Measurements from ENCODE around the gene ZNF750. TPM values are rescaled to one million over a fixed set of nuclear protein-coding genes. Genes with fewer than 3 reads are reported as not detected.

ZNF750 gene
- total RNA-seq, 6 experiments from 2014 or later: not detected

- intact Hi-C loops (cut with DNase I): no loop called here
- peaks cover 0 to 14% (median 1%) of the 10 kb centered on the region in 4 donors for H3K36me3 ChIP-seq
- no peaks in the 10 kb centered on the region for H3K9me3 ChIP-seq
- TF ChIP-seq POLR2A (IDR thresholded peaks at IDR 0.05): no peak
- TF ChIP-seq, protein P1, sequence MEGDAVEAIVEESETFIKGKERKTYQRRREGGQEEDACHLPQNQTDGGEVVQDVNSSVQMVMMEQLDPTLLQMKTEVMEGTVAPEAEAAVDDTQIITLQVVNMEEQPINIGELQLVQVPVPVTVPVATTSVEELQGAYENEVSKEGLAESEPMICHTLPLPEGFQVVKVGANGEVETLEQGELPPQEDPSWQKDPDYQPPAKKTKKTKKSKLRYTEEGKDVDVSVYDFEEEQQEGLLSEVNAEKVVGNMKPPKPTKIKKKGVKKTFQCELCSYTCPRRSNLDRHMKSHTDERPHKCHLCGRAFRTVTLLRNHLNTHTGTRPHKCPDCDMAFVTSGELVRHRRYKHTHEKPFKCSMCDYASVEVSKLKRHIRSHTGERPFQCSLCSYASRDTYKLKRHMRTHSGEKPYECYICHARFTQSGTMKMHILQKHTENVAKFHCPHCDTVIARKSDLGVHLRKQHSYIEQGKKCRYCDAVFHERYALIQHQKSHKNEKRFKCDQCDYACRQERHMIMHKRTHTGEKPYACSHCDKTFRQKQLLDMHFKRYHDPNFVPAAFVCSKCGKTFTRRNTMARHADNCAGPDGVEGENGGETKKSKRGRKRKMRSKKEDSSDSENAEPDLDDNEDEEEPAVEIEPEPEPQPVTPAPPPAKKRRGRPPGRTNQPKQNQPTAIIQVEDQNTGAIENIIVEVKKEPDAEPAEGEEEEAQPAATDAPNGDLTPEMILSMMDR (IDR thresholded peaks at IDR 0.05): no peak
- ATAC-seq (no peak), DNase-seq (peak in 1 of 3 donors; percentile 41)
- H3K4me1 ChIP-seq: no peaks in the 10 kb centered on the region
- WGBS (ENCODE audit: insufficient coverage, low coverage, low lambda C conversion rate, missing lambda C conversion rate): 97% methylated on average over 8 of the region's 18 CpGs
- H3K27me3 ChIP-seq: no peaks in the 10 kb centered on the region
- H3K27ac ChIP-seq: no peak overlapping the region
- H3K4me3 ChIP-seq: no peak overlapping the region
Observed at GRCh38 chr17:82867763-82868325, 28.0 kb upstream of the ZNF750 start.

DNA sequence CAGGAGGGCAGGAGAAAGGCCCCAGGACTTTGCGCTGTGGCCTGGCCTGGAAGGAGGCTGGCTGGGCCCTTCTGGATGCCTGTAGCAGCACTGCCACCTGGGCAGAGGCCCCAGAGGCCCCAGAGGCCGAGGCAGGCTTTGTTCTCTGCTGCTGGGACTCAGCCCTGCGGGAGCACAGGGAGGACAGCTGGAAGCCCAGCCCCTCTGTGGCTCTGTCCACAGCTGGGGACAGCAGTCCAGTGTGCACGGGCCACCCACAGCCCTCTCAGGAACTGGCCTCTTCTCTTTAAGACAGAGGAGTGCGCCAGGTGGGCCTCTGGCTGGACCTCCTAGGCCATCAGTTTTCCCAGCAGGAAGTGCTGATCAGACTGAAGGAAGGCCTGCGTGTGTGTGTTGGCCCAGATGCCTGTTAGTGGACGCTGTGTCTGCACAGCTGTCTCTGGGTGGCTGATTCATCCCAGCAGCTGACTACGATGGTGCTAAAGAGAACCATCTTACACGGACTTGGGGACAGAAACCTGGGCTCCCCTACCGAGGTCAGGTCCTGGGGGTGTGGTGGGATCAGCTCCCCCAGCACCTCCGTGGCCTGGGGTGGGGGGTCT lies 26.9 kb upstream of the ZNF750 start:
- 100% methylated on average over 1 of the region's 11 CpGs for WGBS (ENCODE audit: insufficient coverage, low coverage, low lambda C conversion rate, missing lambda C conversion rate)
- no peaks in the 10 kb centered on the region for H3K27me3 ChIP-seq
- H3K36me3 ChIP-seq: peaks cover 0 to 14% (median 1%) of the 10 kb centered on the region in 4 donors
- intact Hi-C loops (cut with DNase I): no loop called here
- TF ChIP-seq, protein P1 (IDR thresholded peaks at IDR 0.05): no peak
- no peak for TF ChIP-seq POLR2A (IDR thresholded peaks at IDR 0.05)
- no peak overlapping the region for H3K27ac ChIP-seq
- no peak overlapping the region for H3K4me3 ChIP-seq
- peak in 2 of 4 donors; percentile 15 to 29 for ATAC-seq
- H3K9me3 ChIP-seq: no peaks in the 10 kb centered on the region
- H3K4me1 ChIP-seq: no peaks in the 10 kb centered on the region
- no peak for DNase-seq

- no peak for DNase-seq
- Histone ChIP-seq H3K36me3 (peaks cover 0 to 7% (median 1%) of the 10 kb centered on the region in 4 donors), H3K27ac (no peak overlapping the region), H3K9me3 (no peaks in the 10 kb centered on the region), H3K4me1 (no peaks in the 10 kb centered on the region), H3K27me3 (no peaks in the 10 kb centered on the region), H3K4me3 (no peak overlapping the region)
- TF ChIP-seq, protein P1 (IDR thresholded peaks at IDR 0.05): no peak
- TF ChIP-seq POLR2A (IDR thresholded peaks at IDR 0.05): no peak
- no peak for ATAC-seq
- intact Hi-C loops (cut with DNase I): no loop called here
- WGBS (ENCODE audit: insufficient coverage, low coverage, low lambda C conversion rate, missing lambda C conversion rate): 73% methylated on average over 4 of the region's 9 CpGs
Observed at GRCh38 chr17:82865774-82866395, 26.1 kb upstream of the ZNF750 start.

DNA sequence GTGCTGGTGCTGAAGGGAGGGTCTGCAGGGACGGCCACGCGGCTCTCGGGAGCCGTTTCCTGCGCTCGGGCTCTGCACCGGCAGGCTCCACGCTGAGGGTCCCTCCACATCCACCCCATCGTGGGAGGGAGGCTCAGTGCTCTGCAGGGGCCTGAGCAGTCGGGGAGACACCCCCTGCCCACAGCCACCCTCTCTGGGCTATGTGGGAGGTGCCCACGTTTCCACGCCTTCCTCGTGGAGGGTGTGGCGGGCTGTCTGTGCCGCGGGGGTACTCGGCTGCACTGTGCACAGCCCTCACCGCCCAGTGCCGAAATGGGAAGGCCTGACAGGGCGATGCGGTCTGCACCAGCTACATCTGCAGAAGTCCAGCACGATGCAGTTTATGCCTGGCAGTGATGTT lies 25.5 kb upstream of the ZNF750 start:
- H3K27me3 ChIP-seq: no peaks in the 10 kb centered on the region
- no CpG with 5 or more reads among the region's 23 CpGs for WGBS (ENCODE audit: insufficient coverage, low coverage, low lambda C conversion rate, missing lambda C conversion rate)
- no peak overlapping the region for H3K4me3 ChIP-seq
- H3K27ac ChIP-seq: no peak overlapping the region
- H3K4me1 ChIP-seq: no peaks in the 10 kb centered on the region
- H3K36me3 ChIP-seq: peaks cover 0 to under 1% (median 0%) of the 10 kb centered on the region in 4 donors
- TF ChIP-seq, protein P1 (IDR thresholded peaks at IDR 0.05): no peak
- no peak for TF ChIP-seq POLR2A (IDR thresholded peaks at IDR 0.05)
- DNase-seq (no peak), ATAC-seq (no peak)
- H3K9me3 ChIP-seq: no peaks in the 10 kb centered on the region
- intact Hi-C loops (cut with DNase I): no loop called here
